Measurements from ENCODE around the gene COL21A1.

- TF ChIP-seq POLR2A (IDR thresholded peaks at IDR 0.05) (no peak), CTCF (IDR thresholded peaks at IDR 0.05) (no peak)
Measured at GRCh38 chr6:56055081-56055704, 192.2 kb downstream of the COL21A1 start.
